Measurements from ENCODE around the gene ALG12.
"Not testable (repeated sequence)": the region's sequence is repeated elsewhere in the genome, so short reads cannot be mapped to it uniquely, and the experiment has no call there.

Gene ALG12

DNA sequence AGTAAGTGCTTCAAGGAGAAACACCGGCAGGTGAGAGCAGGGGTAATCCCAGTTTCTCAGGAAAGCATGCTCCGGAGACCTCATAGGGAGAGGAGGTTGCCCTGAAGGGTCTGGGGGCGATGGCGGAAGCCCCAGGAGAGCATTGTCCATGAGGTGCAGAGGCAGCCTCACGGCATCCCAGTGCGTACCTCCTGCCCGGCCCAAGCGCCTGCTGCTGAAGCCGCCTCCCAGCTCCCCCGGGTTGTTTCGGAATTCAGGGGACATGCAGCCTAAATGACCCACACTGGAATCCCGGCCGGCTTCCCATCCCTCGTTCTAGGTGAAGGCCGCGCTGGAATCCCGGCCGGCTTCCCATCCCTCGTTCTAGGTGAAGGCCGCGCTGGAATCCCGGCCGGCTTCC, 61.9 kb downstream of the ALG12 start:
- DNase-seq (ENCODE audit: low read depth in 2 of 2): no peak
- H3K4me3 ChIP-seq (replicated peaks in 1 of 2; ENCODE audit: low read depth in 2 of 2, low read length in 2 of 2): no peak overlapping the region
- TF ChIP-seq, protein P1, sequence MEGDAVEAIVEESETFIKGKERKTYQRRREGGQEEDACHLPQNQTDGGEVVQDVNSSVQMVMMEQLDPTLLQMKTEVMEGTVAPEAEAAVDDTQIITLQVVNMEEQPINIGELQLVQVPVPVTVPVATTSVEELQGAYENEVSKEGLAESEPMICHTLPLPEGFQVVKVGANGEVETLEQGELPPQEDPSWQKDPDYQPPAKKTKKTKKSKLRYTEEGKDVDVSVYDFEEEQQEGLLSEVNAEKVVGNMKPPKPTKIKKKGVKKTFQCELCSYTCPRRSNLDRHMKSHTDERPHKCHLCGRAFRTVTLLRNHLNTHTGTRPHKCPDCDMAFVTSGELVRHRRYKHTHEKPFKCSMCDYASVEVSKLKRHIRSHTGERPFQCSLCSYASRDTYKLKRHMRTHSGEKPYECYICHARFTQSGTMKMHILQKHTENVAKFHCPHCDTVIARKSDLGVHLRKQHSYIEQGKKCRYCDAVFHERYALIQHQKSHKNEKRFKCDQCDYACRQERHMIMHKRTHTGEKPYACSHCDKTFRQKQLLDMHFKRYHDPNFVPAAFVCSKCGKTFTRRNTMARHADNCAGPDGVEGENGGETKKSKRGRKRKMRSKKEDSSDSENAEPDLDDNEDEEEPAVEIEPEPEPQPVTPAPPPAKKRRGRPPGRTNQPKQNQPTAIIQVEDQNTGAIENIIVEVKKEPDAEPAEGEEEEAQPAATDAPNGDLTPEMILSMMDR (IDR thresholded peaks at IDR 0.05; ENCODE audit: low read depth, low read length): no peak

DNA sequence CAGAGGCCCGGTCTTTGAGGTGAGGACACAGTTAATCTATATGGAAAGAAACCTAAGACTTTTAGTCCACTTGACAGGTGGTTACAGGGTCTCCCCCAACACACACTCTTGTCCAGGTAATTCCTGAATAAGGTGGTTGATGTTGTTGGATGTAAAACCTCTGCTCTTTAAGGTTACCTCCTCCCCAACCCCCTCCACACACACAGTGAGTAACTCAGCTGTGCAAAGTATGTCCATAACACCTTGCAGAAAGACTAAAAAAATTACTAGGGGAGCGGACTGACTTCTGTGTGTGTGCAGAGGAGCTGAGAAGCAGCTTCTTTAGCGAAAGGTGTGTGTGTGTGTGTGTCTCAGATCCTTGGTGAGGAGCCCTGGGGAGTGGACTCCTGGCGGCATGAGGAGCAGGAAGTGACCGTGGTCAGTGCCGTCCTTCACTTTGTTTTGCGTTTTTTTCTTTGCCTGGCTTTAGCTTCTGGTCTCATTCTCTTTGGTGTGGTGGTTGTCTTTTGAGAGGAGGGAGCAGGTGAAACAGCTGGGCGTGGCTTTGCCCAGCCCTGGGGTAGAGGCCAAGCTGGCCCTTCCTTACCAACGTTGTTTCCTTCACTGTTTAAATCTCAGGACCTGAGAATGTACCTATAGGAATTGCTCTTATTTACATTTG, 62.9 kb downstream of the ALG12 start:
- TF ChIP-seq, protein P1 (IDR thresholded peaks at IDR 0.05; ENCODE audit: low read depth, low read length): no peak
- DNase-seq (ENCODE audit: low read depth in 2 of 2): peak; percentile 26 to 33
- H3K4me3 ChIP-seq (replicated peaks in 1 of 2; ENCODE audit: low read depth in 2 of 2, low read length in 2 of 2): peak overlapping the region; percentile 16 to 79

DNA sequence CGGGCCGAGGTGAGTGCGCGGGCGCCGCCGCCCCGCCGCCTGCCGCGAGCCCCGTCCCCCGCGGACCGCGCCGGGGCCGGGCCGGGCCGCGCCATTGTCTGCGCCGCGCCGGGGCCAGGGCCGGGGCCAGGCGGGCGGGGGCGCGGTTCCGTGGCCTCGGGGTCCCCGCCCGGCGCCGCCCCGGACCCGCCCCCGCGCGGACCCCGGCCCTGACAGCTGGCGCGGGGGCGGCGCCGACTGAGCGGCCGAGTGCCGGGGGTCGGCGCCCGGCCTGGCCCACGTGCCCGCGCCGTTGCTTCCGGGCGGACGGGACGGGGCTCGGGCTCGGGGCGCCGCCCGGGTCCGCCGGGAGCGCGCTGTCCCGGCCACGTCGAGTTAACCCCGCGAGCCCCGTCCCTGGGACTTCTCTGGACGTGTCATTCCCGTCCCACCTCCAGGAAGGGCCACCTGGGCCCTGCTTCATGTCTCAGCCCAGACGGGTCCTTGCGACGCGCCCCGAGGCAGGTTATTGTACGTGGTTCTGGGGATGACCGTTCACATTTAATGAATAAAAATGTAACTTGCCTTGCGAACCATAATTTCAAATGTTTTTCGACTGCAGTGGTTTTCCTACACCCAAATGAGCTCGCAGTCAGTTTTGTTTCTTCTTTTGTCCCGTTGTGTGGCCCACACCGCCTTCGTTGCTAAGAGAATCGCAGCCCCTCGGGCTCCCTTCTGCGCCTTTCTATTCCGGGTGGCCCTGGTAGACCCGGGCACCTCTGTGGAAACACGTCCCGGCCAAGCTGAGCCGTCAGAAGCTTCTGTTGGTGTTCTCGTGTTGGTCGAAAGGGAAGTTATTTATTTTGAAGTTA, 64.0 kb downstream of the ALG12 start:
- TF ChIP-seq, protein P1 (IDR thresholded peaks at IDR 0.05; ENCODE audit: low read depth, low read length): no peak
- DNase-seq (ENCODE audit: low read depth in 2 of 2): peak; percentile 31 to 36
- peak overlapping the region; percentile 78 to 79 for H3K4me3 ChIP-seq (replicated peaks in 1 of 2; ENCODE audit: low read depth in 2 of 2, low read length in 2 of 2)

DNA sequence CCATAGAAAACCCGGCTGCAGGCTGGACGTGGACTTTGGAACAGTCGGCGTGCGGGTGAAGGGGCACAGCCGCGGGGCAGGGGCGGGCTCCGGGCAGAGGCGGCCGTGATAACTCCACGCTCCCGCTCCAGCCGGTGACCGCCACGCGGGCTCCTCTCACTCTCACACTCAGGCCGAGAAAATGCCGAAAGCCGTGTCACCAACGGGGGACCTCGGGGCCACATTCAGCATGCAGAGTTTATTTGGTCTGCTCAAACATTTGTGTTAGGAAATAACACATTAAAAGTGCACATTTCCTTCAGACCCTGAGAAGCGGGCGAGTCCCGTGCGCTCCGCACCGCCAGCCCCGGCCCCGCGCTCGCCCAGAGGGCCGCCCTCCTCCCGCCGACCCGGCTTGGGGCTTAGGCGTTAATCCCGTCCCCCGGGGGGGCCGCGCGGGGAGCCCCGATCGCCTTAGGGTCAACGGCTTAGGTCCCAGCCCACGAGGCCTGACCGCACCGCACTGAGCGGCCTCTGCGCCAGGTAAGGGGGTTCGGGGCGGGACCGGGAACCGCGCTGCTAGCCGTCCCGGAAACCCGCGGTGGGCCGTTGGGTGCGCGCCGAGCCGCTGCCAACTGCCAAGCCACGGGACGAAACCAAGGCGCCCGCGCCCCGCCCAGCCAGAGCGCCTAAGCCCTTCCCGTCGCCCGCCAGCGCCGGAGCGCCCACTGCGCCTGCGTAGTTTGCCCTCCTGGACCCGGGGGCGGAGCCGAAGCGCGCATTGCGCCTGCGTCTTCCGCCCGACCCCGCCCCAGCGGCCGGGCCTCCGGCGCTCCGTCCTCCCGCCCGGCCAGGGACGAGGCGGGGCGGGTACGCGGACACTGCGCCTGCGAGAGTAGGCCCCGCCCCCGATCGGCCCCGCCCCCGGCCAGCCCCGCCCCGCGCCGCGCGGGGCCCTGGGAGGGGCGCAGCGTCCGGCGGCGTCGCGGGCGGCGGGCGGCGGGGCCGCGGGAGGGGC, 65.0 kb downstream of the ALG12 start, which contains the start of gene ZBED4:
ZBED4 (plus strand) TSS at position 947 of the 997 bp plus-strand sequence. CDS start 29,819 bp downstream, outside the sequence.
- TF ChIP-seq, protein P1 (IDR thresholded peaks at IDR 0.05; ENCODE audit: low read depth, low read length): no peak
- H3K4me3 ChIP-seq (replicated peaks in 1 of 2; ENCODE audit: low read depth in 2 of 2, low read length in 2 of 2): peak within 1 kb of the TSS; percentile 78 to 79
- peak; percentile 96 to 98 for DNase-seq (ENCODE audit: low read depth in 2 of 2)

DNA sequence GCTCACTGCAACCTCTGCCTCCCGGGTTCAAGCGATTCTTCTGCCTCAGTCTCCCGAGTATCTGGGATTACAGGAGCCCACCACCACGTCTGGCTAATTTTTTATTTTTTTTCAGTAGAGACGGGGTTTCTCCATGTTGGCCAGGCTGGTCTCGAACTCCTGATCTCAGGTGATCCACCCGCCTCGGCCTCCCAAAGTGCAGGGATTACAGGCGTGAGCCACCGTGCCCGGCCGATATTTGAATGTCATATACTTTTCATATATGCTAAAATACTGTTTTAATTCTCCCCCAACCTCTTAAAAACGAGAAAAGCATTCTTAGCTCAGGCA, 65.7 kb downstream of the ALG12 start:
- H3K4me3 ChIP-seq (replicated peaks in 1 of 2; ENCODE audit: low read depth in 2 of 2, low read length in 2 of 2): peak overlapping the region; percentile 57 to 73
- DNase-seq (ENCODE audit: low read depth in 2 of 2): not testable (repeated sequence)

DNA sequence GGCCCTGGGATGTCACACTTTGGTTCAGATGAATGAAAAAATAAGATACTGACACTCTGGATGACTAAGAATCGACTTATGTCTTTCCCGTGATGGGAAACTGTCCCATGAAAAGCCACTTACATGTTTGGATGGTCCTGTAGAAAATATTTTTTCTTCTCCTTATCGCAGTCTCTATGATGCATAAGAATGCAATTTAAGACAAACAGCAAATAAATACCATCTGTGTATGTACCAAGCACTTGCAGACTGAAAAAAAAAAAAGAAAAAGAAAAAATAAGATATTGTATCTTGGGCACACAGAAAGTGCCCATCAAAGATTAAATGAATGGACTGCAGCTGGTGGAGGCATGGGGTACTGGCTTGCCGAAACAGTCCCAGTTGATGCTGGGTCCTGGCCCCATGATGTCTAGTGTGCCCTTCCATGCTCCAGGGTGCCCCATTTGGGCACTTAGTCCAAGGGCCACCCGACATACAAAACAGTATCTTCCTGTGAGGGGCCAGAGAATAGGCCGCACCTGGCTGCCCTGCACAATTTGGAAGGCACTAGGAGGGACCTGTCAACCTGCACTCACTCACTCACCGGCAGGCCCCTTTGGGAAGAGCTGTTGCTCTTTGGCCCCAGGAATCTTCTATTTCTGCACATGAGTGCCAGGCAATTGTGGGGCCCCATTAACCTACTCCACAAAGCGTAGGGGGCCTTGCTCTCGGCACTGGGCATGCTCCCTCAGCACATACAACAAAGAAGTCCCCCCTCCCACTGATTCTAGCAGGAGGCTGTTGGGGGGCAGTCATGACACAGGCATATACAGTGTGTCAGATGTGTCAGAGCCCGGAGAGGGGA, 67.1 kb downstream of the ALG12 start:
- TF ChIP-seq, protein P1 (IDR thresholded peaks at IDR 0.05; ENCODE audit: low read depth, low read length): no peak
- H3K4me3 ChIP-seq (replicated peaks in 1 of 2; ENCODE audit: low read depth in 2 of 2, low read length in 2 of 2): no peak overlapping the region
- no peak for DNase-seq (ENCODE audit: low read depth in 2 of 2)
